Mucosa of descending colon (tissue), 3 donors: Measurements from ENCODE around the gene AP3D1. TPM values are rescaled to one million over a fixed set of nuclear protein-coding genes. Genes with fewer than 3 reads are reported as not detected.

Source experiments
- ATAC-seq: fragments of 200-7000 bp; cut with Tn5 transposase; one replicate; pipeline ENCODE4 v1.9.1; 2020; ENCODE audit warnings: mild to moderate bottlenecking, moderate library complexity
- DNase-seq, 3 donors: peaks; one replicate each; pipeline ENCODE4 v3.0.0-alpha.2; 2020
- H3K36me3 ChIP-seq: fragments of 200-600 bp; one replicate; pipeline ENCODE4 v1.8.0; 2021; ENCODE audit warnings: low read depth, mild to moderate bottlenecking
- H3K4me1 ChIP-seq: fragments of 200-600 bp; one replicate; pipeline ENCODE4 v1.8.0; 2021; ENCODE audit warnings: low read depth, mild to moderate bottlenecking
- H3K4me3 ChIP-seq: fragments of 200-600 bp; one replicate; pipeline ENCODE4 v1.8.0; 2021; ENCODE audit warnings: mild to moderate bottlenecking
- H3K9me3 ChIP-seq: fragments of 200-600 bp; one replicate; pipeline ENCODE4 v1.8.0; 2021; ENCODE audit warnings: mild to moderate bottlenecking
- intact Hi-C, 2 donors: fragments of 100-400 bp; cut with DNase I in 1 of 2; cut with micrococcal nuclease in 1 of 2; formaldehyde crosslinking; loops; one replicate each; pipeline versions ENCODE4 v1.11.0 to v1.11.1; 2022; cut with DNase I, micrococcal nuclease
- total RNA-seq, 3 donors: library from RNA; stranded (reverse); fragmentation: NEBNext Ultra II Directional in 2 of 3; extraction: Animal tissue kit (Norgen Biotek cat#: 25700) in 2 of 3; gene quantifications; one replicate each; pipeline versions ENCODE4 v1.2.1 to v1.2.4, GENCODE V29; 2021 to 2023
- TF ChIP-seq, protein P1 (sequence below): fragments of 200-600 bp; IDR thresholded peaks from one replicate; pipeline ENCODE4 v1.8.0; 2022; ENCODE audit warnings: antibody characterized with exemption, mild to moderate bottlenecking
- donor health status: DM: no; HTN: no; CAD: no; lungs with moderate emphysema.
- donor health status: DM: no; HTN: no; CAD: no.
- donor health status: DM: no; HTN: yes; CAD: no.

The AP3D1 gene
- total RNA-seq, 3 donors from 2014 or later, result 103 to 120 (median 103) TPM

DNA sequence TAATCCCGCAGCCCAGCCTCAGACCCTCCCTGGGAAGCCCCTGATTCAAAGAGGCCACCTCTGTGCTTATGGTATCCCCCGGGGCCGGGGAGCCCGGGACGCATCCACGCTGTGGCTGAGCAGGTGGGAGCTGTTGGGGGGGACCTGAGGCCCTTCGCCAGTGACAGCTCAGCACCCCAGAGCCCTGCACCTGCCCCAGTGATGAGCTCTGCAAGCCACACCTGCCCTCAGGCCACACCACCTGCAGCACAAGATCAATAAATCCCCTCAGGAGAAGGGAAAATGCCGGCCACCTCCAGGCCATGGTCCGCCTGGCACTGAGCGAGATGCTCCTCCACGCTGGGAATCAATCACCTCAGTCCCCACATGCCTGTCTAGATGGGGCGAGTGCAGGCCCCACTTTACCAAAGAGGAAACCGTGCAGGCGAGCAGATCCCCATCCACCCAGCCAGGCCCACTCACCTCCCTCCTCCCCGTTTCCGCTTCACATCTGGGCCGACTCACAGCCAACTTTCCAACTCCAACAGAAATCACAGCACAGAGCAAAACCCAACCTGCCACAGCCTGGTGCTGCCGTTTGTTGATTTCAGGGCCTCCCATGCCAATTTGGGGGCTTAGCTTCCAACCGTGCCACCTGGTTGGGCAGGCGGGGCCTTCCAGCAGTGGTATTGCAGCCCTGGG, 68.1 kb downstream of the AP3D1 start:
- TF ChIP-seq, protein P1, sequence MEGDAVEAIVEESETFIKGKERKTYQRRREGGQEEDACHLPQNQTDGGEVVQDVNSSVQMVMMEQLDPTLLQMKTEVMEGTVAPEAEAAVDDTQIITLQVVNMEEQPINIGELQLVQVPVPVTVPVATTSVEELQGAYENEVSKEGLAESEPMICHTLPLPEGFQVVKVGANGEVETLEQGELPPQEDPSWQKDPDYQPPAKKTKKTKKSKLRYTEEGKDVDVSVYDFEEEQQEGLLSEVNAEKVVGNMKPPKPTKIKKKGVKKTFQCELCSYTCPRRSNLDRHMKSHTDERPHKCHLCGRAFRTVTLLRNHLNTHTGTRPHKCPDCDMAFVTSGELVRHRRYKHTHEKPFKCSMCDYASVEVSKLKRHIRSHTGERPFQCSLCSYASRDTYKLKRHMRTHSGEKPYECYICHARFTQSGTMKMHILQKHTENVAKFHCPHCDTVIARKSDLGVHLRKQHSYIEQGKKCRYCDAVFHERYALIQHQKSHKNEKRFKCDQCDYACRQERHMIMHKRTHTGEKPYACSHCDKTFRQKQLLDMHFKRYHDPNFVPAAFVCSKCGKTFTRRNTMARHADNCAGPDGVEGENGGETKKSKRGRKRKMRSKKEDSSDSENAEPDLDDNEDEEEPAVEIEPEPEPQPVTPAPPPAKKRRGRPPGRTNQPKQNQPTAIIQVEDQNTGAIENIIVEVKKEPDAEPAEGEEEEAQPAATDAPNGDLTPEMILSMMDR, result no peak
- H3K36me3 ChIP-seq, result peaks cover 2% of the 10 kb centered on the region
- ATAC-seq (peak; percentile 45), DNase-seq (peak in 1 of 3 donors; percentile 82)
- H3K4me1 ChIP-seq, result peaks cover 6% of the 10 kb centered on the region
- H3K9me3 ChIP-seq, result no peaks in the 10 kb centered on the region
- intact Hi-C loops, result no loop called here
- no peak overlapping the region for H3K4me3 ChIP-seq

DNA sequence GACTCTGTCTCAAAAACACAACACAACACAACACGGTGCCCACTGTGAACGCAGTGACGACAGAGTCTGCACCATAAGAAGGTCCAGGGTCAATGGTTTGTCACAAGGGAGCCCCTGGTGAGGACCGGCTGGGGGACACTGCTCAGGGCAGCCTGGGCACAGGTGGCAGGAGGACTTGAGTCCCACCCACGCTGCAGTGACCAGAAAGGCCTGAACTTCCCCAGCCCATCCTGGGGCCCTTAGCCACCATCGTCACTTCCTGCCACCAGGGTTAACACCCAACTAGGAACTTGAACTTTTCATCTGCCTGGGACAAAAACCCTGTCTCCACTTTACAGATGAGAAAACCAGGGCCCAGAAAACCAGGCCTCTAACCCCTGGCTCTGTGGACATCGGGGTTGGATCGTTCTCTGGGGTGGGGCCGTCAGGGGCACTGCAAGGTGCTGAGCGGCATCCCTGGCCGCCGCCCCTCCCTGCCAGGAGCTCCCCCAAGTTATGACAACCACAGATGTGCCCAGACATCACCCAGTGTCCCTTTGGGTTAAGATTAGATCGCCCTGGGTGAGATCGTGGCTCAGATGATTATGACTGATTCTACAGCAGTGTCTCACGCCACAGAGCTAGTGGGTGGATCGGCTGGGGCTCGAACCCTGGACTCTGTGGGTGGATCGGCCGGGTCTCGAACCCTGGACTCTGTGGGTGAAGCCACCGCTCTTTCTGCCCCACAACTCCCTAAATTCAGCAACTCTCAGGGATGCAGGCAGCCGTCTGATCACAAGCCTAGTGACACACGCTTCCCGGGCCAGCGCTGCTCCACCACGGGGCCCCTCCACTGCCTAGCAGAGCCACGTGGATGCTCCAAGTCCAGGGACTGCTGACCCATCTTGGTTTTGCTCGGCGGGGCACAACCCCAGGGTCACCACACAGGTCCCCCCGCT, 69.2 kb downstream of the AP3D1 start:
- DNase-seq (peak in 2 of 3 donors; percentile 52 to 79), ATAC-seq (peak; percentile 48)
- TF ChIP-seq, protein P1, result no peak
- Histone ChIP-seq H3K4me1 (no peaks in the 10 kb centered on the region), H3K9me3 (no peaks in the 10 kb centered on the region), H3K4me3 (no peak overlapping the region), H3K36me3 (peaks cover 13% of the 10 kb centered on the region)
- intact Hi-C loops, result no loop called here

DNA sequence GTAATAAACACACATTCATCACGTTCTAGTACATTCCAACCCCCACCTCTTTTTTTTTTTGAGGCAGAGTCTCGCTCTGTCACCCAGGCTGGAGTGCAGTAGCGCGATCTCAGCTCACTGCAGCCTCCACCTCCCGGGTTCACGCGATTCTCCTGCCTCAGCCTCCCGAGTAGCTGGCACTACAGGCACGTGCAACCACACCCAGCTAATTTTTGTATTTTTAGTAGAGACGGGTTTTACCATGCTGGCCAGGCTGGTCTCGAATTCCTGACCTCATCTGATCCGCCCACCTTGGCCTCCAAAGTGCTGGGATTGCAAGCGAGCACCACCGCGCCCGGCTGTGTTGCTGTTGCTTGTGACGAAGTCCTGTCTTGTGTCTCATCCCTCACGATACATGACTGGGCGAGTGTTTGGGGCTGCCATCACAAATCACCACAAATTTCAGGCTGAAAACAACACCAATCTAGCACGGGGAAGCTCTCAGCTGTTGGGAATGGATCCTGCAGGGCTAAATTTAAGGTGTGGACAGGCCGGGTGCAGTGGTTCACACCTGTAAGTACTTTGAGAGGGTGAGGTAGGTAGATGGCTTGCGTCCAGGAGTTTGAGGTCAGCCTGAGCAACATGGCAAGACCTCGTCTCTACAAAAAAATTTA, 70.9 kb downstream of the AP3D1 start:
- peaks cover 20% of the 10 kb centered on the region for H3K36me3 ChIP-seq
- ATAC-seq (no peak), DNase-seq (peak in 1 of 3 donors; percentile 46)
- intact Hi-C loops, result no loop called here
- TF ChIP-seq, protein P1, result no peak
- no peaks in the 10 kb centered on the region for H3K9me3 ChIP-seq
- H3K4me1 ChIP-seq, result no peaks in the 10 kb centered on the region
- no peak overlapping the region for H3K4me3 ChIP-seq

DNA sequence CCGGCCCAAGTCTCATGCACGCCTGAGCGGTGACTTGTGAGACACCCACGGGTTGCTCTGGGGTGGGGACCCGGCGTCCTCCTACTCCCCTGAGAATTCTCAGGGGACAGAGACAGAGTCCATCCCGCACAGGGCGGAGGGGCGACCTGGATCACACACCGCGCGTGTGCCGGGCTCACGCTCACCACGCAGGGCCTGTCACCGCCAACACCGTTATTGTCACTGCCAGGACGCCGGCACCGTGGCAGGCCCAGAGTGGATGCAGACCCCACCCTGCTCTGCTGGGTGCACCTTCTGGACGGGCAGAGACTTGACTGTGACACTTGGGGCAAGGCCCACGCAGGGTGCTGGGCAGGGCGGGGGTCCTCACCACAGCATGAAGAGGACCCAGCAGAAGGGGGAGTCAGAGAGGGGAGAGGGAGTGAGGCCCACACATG, 71.5 kb downstream of the AP3D1 start:
- Histone ChIP-seq H3K9me3 (no peaks in the 10 kb centered on the region), H3K4me1 (no peaks in the 10 kb centered on the region), H3K4me3 (no peak overlapping the region), H3K36me3 (peaks cover 20% of the 10 kb centered on the region)
- intact Hi-C loops, result loop anchor here in 1 of 2 donors (10.0 kb wide), 1 partner anchor 155 kb away; no protein-coding TSS in a partner anchor
- DNase-seq (peak in 1 of 3 donors; percentile 53), ATAC-seq (no peak)
- TF ChIP-seq, protein P1, result no peak

DNA sequence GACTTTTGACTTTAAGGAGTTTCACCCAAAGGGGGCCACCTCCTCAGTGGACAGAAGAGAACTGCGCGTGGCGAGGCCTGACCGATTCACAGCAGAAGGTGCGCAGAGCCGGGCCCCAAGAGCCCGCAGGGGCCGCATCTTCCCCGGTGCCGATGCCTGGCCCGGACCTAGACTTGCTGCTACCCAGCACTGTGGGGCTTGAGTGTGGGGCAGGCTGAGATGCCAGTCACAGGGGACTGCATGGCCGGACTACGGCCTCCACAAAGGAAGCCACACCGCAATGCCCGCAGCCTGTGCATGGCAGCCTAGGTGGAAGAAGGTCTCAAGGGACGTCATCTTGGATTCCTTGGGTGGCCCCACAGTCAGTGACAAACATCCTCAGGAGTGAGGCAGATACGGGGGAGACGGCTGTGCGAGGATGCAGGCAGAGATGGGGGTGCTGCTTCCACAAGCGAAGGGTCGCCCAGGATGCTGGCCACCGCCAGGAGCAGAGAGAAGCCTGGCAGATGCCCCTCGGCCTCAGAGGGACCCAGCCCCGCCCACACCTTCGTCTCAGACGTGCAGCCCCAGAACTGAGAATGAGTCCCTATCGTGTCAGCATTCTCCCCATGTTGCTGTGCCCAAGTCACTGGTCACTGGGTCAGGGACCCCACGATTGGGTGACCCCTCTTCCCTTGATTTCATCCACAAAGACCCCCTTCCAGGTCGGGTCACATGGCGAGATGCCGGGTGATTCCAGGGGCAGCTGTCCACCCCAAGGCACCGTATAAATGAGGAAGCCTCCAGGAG, 72.1 kb downstream of the AP3D1 start:
- no peaks in the 10 kb centered on the region for H3K9me3 ChIP-seq
- intact Hi-C loops, result loop anchor here in 1 of 2 donors (10.0 kb wide), 1 partner anchor 154 kb away; no protein-coding TSS in a partner anchor
- TF ChIP-seq, protein P1, result no peak
- no peak overlapping the region for H3K4me3 ChIP-seq
- no peaks in the 10 kb centered on the region for H3K4me1 ChIP-seq
- peaks cover 20% of the 10 kb centered on the region for H3K36me3 ChIP-seq
- DNase-seq, result no peak
- ATAC-seq, result no peak
